Right lobe of liver (tissue), 4 donors: ENCODE results near the gene EYA2.

ENCODE experiments used
- CTCF ChIP-seq, 4 donors: fragments of 200-600 bp in 3 of 4; fragments of 450-650 bp in 1 of 4; IDR thresholded peaks; one replicate each; pipeline versions ENCODE4 v1.5.1 to v1.8.0; 2016 to 2022; ENCODE audit warnings: antibody characterized with exemption in 4 of 4, mild to moderate bottlenecking in 2 of 4
- POLR2A ChIP-seq: fragments of 450-650 bp; IDR thresholded peaks from one replicate; pipeline ENCODE4 v1.6.1; 2017; ENCODE audit warnings: antibody characterized with exemption, mild to moderate bottlenecking
- donor health status: DM: no; HTN: no; CAD: no.
- donor health status: DM: no; HTN: no; CAD: no.
- donor health status: DM: no; HTN: yes; CAD: no.

GRCh38 chr20:47057661-47058060 is 163.0 kb downstream of the EYA2 start:
- TF ChIP-seq CTCF (IDR thresholded peaks at IDR 0.05) (no peak), POLR2A (no peak)
